ENCODE data around the gene EVC. TPM values are rescaled to one million over a fixed set of nuclear protein-coding genes. Genes with fewer than 3 reads are reported as not detected.

Gene EVC
- total and polyA plus RNA-seq, 2 of the 8 experiments (the other 6 are each of a cell fraction or from before 2014, with no cell fraction given) = 2.6 to 9.8 TPM

DNA sequence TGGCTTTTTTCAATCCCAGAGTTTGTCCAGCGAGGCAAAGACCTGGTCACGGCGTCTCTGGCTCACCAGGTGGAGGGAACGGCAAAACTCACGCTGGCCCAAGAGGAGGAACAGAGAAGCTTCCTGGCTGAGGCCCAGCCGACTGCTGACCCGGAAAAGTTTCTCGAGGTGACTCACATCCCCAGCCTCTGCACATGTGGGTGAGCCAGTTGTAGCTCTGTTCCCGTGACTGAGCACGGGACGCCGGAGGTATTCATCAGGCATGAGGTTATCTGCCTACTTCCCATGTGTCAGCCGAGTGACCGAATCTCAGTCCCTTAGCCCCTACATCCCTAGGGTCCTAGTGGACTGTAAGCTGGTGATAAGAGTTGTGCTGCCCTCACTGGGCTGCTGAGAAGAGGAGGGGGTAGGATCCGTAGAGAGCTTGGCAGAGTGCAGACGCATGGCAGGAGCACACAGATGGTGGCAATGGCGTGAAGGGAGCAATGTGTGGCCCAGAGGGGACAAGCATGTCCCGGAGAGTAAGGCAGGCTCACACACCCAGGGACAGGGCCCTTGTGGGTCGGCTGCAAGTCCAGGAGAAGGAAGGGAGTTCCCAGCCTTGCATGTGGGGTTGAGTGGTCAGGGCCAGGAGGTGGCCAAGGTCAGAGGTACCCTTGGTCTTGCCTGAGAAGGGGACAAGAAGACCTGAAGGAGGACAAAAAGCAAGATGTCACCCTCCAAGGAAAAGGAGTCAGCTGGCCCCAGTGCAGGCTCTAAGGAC is 42.9 kb downstream of the EVC start:
- Histone ChIP-seq H2BK5ac (ENCODE audit: low read depth, low read length) (peak overlapping the region; percentile 96; the same call in 1 of the 2 replicates), H3K27me3 (replicated peaks in 1 of 4; ENCODE audit: control insufficient read depth in 3 of 4, extremely low read depth in 1 of 4, insufficient read depth in 3 of 4, low read length in 3 of 4) (peaks cover 0 to 2% (median 0%) of the 10 kb centered on the region in 4 experiments; a peak in 1 of 7 replicates), H3K18ac (ENCODE audit: extremely low read depth, low read length) (no peak overlapping the region), H3K36me3 (ENCODE audit: control insufficient read depth in 2 of 4, insufficient read depth in 4 of 4, low read length in 3 of 4) (peaks cover 2 to 7% (median 4%) of the 10 kb centered on the region in 4 experiments; a peak in 4 of 8 replicates), H2AFZ (ENCODE audit: low read length) (no peak overlapping the region), H4K8ac (ENCODE audit: extremely low read depth, insufficient read depth, low read length) (no peak overlapping the region), H2BK12ac (ENCODE audit: low read depth, low read length) (peak overlapping the region; percentile 70; the same call in 1 of the 2 replicates), H4K91ac (replicated peaks; ENCODE audit: insufficient read length, low read length) (peak overlapping the region; percentile 99), H3K4ac (replicated peaks; ENCODE audit: insufficient read length, low read depth, low read length) (peak overlapping the region; percentile 96), H3K23me2 (ENCODE audit: low read depth, low read length) (no peaks in the 10 kb centered on the region; the same call in 1 of the 2 replicates), H4K5ac (ENCODE audit: insufficient read length, low read depth, low read length) (no peak overlapping the region), H3K79me1 (ENCODE audit: low read depth, low read length) (no peaks in the 10 kb centered on the region), H3K23ac (ENCODE audit: insufficient read length) (no peak overlapping the region), H3K14ac (ENCODE audit: insufficient read length) (no peak overlapping the region), H3K27ac (ENCODE audit: low read depth, low read length) (no peak overlapping the region), H3K79me2 (ENCODE audit: control insufficient read depth in 1 of 2, insufficient read depth in 2 of 2, low read length in 2 of 2) (no peaks in the 10 kb centered on the region), H3K9ac (replicated peaks in 1 of 4; ENCODE audit: extremely low read depth in 1 of 4, low read depth in 3 of 4, low read length in 3 of 4) (no peak overlapping the region), H3K9me3 (ENCODE audit: insufficient read depth in 2 of 2, low read depth in 1 of 2, low read length in 1 of 2) (no peaks in the 10 kb centered on the region), H2BK120ac (replicated peaks; ENCODE audit: low read depth, low read length) (no peak overlapping the region), H2BK20ac (ENCODE audit: low read length) (peak overlapping the region; percentile 75; the same call in 1 of the 2 replicates), H4K20me1 (replicated peaks in 1 of 2; ENCODE audit: control insufficient read depth in 1 of 2, insufficient read depth in 2 of 2, low read length in 2 of 2) (no peaks in the 10 kb centered on the region), H3K56ac (replicated peaks; ENCODE audit: insufficient read length, low read depth, low read length) (no peak overlapping the region), H3K4me2 (ENCODE audit: insufficient read depth in 1 of 2, low read depth in 2 of 2, low read length in 2 of 2) (no peak overlapping the region), H3K4me3 (ENCODE audit: extremely low read depth in 1 of 4, insufficient read depth in 2 of 4, low read depth in 3 of 4, low read length in 4 of 4) (no peak overlapping the region), H2BK15ac (ENCODE audit: low read length) (no peak overlapping the region; the same call in 1 of the 2 replicates), H2AK5ac (ENCODE audit: low read depth, low read length) (0 out of 2 replicates have a peak overlapping the region, but pooled peaks have one; percentile 11), H3K4me1 (replicated peaks in 1 of 4; ENCODE audit: control insufficient read depth in 3 of 4, insufficient read depth in 4 of 4, low read length in 3 of 4) (peaks cover 0 to 22% (median 18%) of the 10 kb centered on the region in 4 experiments; a peak in 6 of 7 replicates)
- FAIRE-seq (no peak), DNase-seq (ENCODE audit: low read depth in 1 of 2, low spot score in 2 of 2) (peak in 1 of 2 experiments; percentile 41)
- ChIA-PET POLR2A (ENCODE audit: partially characterized antibody) (no interaction called here), CTCF (ENCODE audit: partially characterized antibody) (interaction anchor here (0.6 to 1.9 kb wide), 9 partner anchors 16 to 1237 kb away, joined by 3 to 5 read pairs (median 3); no protein-coding TSS in a partner anchor)
- 89% methylated on average over 19 of the region's 19 CpGs; no CpG with 5 or more reads in 1 of the 2 experiments for WGBS, 2 experiments (ENCODE audit: extremely low coverage in 1 of 2, insufficient coverage in 1 of 2, insufficient read length in 1 of 2, insufficient replicate concordance in 2 of 2, low coverage in 1 of 2, low lambda C conversion rate in 2 of 2, missing lambda C conversion rate in 1 of 2)
- no peak for TF ChIP-seq KDM1A (IDR thresholded peaks at IDR 0.05; ENCODE audit: borderline replicate concordance, low read length)
- TF ChIP-seq YY1 (IDR thresholded peaks at IDR 0.05; ENCODE audit: low read depth, low read length) = no peak
- TF ChIP-seq EGR1 (IDR thresholded peaks at IDR 0.05; ENCODE audit: borderline replicate concordance, low read depth, low read length) = no peak
- TF ChIP-seq ASH2L (IDR thresholded peaks at IDR 0.05; ENCODE audit: low read length) = no peak
- TF ChIP-seq CHD1 (IDR thresholded peaks at IDR 0.05; ENCODE audit: low read depth, low read length) = no peak
- no peak for TF ChIP-seq BACH1 (IDR thresholded peaks at IDR 0.05; ENCODE audit: low read length)
- TF ChIP-seq, protein P1, sequence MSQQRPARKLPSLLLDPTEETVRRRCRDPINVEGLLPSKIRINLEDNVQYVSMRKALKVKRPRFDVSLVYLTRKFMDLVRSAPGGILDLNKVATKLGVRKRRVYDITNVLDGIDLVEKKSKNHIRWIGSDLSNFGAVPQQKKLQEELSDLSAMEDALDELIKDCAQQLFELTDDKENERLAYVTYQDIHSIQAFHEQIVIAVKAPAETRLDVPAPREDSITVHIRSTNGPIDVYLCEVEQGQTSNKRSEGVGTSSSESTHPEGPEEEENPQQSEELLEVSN (IDR thresholded peaks at IDR 0.05) = no peak
- TF ChIP-seq CREB1 (IDR thresholded peaks at IDR 0.05) = no peak
- no peak for TF ChIP-seq EZH2 (IDR thresholded peaks at IDR 0.05; ENCODE audit: low read depth, low read length, severe bottlenecking)
- TF ChIP-seq MAFK (IDR thresholded peaks at IDR 0.05; ENCODE audit: low read depth, low read length) = no peak
- no peak for TF ChIP-seq SAP30 (IDR thresholded peaks at IDR 0.05; ENCODE audit: insufficient read depth, insufficient replicate concordance, low read length)

Measured in H1 (cell line).